ENCODE results near the gene AHCYL1.

Gene AHCYL1

DNA sequence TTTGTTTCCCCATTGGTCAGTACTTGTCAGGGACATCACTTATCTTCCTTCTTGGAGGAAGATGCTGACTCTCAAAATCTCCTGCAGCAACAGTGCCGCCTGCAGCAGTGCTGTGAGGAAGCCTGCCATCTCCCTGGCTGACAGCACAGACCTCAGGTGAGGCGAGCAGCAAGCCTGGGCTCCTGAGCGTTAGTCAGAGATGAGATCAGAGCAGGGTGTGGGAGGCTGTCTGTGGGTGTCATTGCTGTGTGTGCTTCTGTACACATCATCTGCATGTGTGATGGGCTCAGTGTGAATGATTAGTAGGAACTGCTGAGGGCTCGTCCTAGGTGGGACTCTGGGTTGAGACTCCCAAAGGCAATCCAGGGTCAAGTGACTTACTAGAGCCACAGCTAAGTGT lies 56.0 kb downstream of the AHCYL1 start:
- no peak for DNase-seq

DNA sequence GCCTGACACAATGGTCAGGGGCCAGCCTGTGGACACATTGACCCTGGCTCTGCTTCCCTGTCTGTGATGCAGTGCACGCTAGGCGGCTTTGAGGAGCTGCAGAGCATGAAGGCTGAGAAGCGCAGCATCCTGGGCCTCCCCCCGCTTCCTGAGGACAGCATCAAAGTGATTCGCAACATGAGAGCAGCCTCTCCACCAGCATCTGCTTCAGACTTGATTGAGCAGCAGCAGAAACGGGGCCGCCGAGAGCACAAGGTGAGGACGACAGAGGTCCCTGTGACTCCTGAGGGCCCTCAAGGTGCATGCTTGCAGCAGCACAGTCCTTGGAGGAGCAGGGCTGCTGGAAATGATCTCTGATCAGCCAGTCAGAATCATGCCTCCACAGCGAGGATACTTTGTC lies 58.5 kb downstream of the AHCYL1 start:
- DNase-seq = no peak

DNA sequence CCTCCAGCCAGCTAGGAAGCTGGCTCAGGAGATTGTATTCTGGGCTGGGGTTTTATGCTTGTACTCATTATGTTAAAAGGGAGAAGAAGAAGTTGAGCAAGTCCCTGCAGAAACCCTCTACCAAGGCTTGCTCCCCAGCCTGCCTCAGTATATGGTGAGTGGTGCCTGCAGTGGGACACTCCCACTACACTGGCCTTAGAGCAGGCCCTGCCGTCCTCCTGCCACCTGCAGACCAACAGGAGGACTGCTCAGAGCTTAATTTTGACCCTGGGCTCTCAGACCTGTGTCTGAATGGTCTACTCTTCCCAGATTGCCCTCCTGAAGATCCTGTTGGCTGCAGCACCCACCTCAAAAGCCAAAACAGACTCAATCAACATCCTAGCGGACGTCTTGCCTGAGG lies 62.9 kb downstream of the AHCYL1 start:
- peak; percentile 34 for DNase-seq

DNA sequence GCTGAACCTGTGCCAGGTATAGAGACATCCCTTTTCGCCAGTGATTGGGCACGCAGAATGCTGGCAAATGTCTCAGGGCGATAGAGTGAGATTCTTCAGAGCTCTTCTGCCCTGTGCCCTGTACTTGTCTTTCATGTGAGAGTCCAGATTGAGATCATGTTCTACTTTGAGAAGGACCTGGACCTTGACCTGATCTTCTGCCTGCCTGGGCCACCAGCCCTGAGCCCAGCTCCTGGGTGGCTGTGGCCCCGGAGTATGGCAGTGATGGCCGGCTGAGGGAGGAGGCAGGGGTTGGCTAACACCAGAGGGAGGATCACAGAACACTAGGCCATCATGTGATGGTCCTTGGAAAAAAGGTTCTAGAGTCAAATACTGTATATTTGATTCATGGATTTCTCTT lies 63.7 kb downstream of the AHCYL1 start:
- no peak for DNase-seq

DNA sequence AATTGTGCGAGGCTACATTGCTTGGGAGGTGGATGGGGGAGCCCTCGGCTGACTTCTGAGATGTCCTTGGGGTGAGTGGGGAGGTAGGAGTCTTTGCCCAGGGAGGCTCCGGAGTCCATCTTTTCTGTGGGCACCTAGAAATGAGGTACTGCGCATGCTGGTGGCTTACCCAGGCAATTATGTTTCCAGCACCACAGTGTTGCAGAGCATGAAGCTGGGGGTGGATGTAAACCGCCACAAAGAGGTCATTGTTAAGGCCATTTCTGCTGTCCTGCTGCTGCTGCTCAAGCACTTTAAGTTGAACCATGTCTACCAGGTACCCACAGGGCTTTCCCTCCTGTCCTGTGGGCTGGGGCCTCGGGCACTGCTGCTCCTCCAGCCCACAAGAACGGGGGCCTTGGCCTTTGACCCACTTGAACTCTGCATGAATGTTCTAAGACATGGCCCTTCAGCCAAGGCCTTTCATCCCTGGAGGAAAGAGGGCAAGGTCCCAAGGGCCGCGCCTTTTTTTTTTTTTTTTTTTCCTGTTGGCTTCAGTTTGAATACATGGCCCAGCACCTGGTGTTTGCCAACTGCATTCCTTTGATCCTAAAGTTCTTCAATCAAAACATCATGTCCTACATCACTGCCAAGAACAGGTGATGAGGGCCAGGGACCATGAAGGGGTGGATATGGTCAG lies 64.5 kb downstream of the AHCYL1 start:
- peak; percentile 75 for DNase-seq

DNA sequence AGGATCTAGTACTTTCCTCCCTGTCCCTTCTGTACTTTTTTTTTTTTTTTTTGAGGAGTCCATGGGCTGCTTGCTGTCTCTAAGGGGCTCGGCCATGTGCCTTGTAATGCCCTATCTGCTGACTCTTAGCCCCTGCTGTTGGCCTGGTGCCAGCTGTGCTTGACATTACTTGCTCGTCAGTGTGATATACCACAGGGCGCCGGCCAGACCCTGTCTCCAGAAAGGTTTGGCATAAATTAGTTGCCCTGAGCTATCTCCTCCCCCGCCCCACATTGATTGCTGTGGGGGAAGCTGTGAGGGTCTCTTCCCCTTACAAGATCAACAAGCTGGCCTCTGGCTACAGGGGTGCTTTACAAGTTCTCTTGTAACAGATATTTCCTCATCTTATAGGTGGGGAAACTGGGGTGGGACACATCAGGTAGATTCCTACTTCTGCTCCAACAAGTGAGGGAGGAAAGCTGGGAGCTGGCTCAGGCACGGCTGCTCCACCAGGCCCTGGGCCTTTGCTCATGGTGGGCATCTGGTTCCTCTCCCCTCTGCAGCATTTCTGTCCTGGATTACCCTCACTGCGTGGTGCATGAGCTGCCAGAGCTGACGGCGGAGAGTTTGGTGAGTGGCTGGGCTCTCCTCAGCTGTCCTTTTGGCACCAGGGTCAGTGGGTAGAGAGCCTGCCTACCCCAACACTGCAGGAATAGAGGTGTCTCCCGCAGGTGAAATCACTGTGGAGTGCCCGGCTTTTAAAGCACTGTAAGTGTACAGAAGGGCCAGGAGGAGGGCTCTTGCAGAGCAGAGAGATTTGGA lies 65.4 kb downstream of the AHCYL1 start:
- peak; percentile 41 for DNase-seq

DNA sequence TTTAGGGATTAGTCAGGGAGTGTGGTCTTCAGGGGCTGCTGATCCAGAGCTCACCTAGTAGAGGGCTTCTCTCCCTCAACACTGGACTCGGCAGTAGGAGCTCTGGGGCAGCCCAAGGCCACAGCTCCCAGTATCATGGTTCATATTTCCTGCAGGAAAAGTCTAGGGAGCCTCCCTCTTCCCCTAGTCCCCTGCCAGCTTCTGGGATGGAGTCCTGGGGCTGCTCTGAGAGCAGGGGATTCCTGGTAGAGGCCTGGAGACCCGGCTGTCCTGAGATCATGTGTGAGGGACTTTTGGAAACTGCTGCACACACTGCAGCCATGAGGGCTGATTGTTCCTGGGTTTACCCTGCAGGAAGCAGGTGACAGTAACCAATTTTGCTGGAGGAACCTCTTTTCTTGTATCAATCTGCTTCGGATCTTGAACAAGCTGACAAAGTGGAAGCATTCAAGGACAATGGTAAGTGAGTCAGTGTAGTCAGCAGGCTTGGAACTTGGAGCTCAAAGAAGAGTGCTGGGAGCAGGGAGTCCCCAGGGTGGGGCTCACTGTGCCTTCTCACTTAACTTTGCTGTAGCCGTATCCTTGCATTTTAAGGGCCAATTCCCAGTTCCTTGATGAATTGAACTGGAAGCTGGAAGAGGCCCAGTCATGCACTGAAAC lies 66.2 kb downstream of the AHCYL1 start:
- DNase-seq = no peak

DNA sequence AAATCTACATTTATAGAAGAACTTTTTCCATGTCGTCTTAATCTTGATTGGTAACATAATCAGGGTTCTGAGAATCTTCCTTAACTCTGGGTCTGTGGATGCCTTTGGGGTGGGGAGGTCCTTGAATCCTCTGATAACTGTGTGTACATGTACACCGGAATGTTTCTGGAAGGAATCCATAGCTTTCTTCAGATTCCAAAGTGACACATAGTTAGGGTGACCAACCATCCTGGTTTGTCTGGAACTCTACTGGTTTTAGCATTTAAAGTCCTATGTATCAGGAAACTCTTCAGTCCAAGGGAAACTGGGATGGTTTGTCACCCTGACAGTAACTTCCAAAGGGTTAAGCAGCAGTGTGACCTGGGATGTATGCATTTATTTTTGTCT lies 66.7 kb downstream of the AHCYL1 start:
- no peak for DNase-seq

DNA sequence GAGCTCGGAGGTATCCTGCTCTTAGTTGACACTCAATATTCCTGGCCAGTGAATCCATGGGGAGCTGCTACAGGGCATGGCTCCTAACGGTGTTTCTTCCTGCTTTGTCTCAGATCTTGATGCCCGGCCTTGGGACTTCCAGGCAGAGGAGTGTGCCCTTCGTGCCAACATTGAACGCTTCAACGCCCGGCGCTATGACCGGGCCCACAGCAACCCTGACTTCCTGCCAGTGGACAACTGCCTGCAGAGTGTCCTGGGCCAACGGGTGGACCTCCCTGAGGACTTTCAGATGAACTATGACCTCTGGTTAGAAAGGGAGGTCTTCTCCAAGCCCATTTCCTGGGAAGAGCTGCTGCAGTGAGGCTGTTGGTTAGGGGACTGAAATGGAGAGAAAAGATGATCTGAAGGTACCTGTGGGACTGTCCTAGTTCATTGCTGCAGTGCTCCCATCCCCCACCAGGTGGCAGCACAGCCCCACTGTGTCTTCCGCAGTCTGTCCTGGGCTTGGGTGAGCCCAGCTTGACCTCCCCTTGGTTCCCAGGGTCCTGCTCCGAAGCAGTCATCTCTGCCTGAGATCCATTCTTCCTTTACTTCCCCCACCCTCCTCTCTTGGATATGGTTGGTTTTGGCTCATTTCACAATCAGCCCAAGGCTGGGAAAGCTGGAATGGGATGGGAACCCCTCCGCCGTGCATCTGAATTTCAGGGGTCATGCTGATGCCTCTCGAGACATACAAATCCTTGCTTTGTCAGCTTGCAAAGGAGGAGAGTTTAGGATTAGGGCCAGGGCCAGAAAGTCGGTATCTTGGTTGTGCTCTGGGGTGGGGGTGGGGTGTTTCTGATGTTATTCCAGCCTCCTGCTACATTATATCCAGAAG lies 69.2 kb downstream of the AHCYL1 start:
- peak; percentile 73 for DNase-seq

DNA sequence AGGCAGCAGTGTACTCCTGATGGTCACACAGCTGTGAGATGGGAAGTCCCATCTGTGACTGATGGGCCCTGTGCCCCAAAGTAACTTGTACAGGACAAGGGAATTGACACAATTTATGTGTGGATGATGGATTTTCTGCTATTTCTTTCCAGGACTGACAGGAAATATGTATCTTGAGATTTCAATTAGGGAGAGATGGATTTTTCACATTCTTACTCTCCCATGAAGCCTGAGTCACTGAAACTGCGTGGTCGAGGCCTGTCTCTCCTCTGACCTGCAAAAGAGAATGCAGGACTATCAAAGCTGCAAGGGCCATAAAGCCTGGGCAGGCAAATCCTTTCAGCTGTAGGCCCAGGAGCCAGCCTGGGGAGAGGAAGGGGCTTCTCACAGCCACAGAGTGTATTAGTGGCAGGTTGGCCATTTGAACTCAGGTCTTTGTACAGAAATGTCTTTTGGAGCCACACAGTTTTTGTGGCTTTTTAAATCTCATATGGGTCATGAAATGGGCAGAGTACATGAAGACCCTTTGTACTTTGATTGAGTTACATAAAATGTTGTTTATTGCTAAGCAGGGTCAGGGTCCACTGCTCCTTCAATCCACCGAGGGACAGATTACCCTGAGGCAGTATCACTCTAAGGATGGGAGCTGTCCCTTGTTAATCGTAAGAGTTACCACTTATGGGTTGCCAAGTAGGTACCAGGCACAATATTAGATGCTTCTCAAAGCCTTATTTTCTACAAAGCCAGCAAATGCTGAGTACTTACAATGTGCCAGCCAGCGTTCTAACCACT lies 71.1 kb downstream of the AHCYL1 start:
- DNase-seq = no peak

DNA sequence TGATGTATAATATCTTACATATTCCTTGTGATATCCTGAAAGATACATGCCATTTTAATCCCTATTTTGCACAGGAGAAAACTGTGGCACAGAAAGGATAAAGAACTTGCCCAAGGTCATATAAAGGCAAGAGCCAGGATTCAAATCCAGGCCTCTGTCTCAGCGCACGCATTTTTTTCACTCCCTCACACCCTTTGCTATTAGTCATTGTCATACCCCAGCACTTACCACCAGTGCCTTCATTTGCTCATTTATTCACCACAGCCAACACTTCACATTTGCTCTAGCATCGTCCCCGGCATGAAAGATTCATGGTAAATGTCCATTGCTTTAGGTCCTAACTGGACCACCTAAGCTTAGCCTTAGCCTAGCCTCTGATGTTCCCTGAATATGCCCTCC lies 71.7 kb downstream of the AHCYL1 start:
- DNase-seq = no peak

DNA sequence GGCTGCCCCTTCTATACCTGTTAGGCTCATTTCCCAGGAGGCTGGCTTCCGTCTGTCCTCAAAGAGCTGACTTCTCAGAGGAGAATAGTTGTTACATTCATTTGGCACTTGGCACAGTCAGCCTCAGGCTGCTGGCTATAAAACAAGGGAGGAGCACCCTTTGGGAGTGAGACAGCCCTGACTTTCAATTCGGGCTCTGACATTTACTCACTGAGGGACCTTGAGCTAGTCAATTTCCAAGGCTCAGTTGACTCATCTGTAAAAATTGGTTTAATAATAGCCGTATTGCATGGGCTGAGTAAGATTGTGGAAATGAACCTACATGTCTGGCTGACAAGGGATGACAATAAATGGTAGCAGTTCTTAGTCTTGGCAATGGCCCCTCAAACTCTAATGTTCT lies 72.2 kb downstream of the AHCYL1 start:
- no peak for DNase-seq

DNA sequence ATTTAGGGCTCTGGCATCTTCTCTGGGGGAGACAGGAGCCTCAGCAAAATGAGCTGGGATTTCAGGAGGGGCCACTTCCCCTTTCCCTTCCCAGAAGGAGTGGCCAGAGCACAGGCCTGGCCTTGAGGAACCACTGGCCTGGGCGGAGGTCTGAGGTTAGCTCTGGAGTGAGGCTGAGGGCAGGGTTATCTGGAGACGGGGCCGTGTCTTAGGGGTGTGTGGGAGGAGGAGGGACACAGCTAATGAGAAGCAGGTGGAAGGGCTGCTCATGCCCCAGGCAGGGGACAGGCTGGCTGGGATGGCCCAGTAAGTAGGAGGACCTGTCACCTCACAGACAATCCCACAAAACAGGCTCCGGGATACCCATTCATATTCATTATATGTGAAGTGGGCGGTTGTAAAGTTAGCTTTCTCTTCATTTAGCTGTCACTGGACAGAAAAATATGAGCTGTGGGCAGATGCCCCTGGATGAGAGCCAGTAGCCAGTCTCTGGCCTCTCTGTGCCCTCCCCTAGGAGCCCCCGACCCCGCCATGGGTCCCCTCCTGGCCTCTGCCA lies 73.5 kb downstream of the AHCYL1 start:
- DNase-seq = no peak

DNA sequence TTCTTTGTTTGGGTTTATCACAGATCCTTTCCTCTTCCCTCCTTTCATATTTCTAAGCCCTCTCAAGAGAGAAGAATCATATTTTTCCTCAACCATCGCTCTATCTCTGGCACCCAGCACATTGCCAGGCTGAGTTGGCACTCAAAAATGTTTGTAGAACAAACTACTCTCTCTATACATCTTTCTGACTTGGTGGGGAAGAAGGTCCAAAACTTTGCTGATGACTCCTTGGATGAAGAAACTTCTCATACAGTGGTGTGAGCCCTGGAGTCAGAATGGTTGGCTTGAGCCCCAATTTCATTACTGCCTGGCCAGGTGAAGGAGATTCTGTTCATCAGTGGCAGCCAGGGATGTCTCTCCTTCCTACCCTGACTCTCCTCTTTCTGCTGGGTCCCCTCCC lies 74.0 kb downstream of the AHCYL1 start:
- DNase-seq = no peak

DNA sequence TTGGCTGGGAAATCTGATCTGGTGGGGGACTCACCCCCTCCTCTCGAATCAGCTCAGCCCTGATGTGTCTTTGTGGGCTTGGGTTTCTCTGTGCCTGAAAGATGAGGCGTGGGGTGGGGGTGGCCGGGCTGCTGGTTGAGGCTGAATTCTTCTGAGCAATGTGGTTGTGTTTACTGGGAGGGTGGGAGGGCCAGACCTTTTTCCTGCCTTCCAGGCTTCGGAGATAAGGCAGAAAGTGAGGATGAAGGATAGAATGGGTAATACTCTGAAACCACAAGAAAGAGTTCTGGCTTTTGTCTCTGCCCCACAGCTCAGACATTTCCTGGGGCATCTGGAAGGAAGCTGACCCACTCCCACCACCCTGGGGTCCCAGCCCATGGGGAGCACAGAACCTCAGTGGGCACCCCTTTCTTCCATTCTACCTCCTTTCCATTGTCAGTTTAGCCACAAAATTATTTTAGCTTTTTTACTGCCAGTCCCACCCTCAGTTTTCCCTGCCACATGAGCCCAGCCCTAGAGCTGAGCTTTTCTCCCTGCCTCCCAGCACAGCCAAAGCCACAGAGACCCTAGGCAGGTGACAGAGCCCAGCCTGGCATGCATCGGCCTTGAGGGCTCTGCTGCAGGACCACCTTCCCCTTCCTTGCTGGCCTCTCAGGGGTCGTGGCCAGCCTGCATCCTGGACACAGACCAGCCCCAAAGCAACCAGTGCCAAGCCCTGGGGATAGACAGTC lies 74.7 kb downstream of the AHCYL1 start:
- no peak for DNase-seq

DNA sequence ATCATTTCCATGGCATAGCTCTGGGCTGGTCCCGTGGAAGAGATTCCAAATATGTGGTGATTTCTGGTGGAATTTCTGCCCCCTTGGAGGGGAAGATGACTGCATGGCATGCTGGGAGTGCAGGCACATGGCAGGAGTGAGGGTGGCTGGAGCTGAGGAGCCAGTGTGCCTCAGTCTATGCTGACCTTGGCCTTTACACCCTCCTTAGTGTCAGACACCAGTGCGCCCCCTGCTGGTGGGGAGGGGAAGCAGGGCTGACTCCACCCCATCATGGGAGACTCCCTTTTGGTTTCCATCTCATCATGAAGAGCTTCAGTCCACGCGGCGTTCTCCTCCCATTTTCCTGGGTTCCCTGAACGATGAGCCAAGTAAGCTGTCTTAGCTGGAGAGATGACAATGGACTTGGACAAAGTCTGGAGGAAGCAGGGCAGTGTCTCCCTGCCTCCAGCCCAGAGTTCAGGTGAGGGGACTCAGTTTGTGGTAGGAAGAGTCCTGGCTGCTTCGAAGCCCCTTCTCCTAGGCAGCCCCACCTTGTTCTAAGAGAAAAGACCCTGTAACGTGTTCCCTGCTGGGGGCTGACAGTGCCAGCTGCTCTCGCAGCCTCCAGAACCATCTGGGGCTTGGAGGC lies 75.6 kb downstream of the AHCYL1 start:
- DNase-seq = peak; percentile 77

DNA sequence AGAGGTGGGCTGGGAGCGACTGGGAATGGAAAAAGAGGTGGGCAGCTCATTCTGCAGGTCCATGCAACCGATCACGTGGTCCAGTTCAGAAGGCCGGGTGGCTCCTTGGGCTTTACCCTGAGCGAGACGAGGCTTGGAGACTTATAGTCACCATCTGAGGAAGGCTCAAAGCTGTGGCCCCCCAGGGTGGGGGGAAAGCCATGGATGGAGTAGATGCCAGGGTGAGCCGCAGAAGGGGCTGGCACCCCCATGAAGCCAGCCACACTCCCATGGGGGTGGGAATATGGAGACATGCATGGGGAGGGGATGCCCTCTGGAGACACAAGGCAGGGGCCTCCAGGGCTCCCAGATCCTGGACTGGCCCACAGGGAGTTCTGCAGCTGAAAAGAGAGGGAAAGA lies 76.1 kb downstream of the AHCYL1 start:
- no peak for DNase-seq

DNA sequence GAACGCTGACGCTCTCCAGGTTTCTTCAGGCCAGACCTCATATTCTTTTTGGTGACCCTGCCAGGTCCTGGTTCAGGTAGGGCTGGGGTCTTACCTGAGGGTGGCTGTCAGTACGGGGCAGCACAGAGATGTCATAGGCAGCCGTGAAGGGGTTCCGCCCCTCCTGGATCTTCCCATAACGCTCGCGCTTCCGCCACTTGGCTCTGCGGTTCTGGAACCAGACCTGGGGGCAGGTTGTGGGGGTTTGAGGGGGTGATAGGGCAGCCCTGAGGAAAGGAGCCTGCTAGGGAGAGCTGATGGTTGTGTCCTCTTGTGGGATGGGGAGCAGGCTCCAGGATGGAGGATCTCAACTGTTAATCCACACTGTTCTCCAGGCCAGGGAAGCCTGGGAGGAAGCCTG lies 76.8 kb downstream of the AHCYL1 start:
- no peak for DNase-seq

DNA sequence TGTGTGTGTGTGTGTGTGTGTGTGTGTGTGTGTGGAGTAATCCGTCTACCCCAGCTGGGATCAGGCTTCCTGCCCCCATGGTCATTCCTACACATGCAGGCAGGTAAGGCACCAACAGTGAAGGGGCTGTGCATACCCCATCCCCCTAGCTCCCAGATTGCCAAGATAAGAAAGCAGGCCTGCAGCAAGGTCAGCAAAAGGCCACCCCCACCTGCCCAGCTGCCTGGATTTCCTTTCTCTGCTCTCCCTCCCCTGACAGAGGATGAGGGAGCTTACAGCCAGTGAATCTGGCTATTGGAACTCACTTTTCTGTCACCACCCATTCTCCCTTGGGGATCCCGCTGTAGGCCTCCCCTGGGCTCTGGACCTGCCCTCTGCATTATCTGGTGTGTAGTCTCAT lies 78.0 kb downstream of the AHCYL1 start:
- DNase-seq = no peak

DNA sequence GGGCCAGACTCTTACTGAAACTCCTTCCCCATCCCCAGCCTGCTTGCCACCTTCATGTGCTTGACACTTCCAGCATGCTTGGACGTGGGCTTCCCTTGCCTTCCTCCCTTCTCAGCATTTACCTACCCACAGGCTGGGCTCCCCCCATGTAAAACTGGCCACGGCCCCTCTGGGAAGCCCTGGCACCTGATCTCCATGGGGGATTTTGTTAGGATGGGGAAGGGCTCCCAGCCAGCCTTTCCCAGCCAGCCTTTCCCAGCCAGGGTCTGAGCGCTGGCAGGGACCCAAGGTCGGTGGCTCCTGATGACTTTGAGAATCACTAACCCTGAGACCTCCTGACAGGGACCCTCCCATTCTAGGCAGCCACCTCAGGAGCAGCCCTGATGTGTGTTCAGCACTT lies 79.2 kb downstream of the AHCYL1 start:
- no peak for DNase-seq
